Astrocyte of the cerebellum (primary cell): ENCODE results near the gene TIMM17B.
A peak's percentile ranks its signal among the peaks of the same experiment; 100 is the strongest.

ENCODE experiments used
- DNase-seq: peaks from one replicate; pipeline ENCODE4 v3.0.0-alpha.2; 2011; ENCODE audit warnings: low read depth
- H3K4me3 ChIP-seq: 2 replicates; pipeline ENCODE4 v1.5.1; 2011; ENCODE audit warnings: mild to moderate bottlenecking, low read depth, low read length, moderate library complexity
- in situ Hi-C: cut with HindIII; loops from 2 replicates; pipeline ENCODE4 v1.10.0; 2017; ENCODE audit warnings: low sequenced_read_pairs
- TF ChIP-seq, protein P1 (sequence below): IDR thresholded peaks from 2 replicates; pipeline ENCODE4 v1.5.1; 2012; ENCODE audit warnings: low read length, low read depth, moderate library complexity, mild to moderate bottlenecking; ENCODE audit errors: missing control alignments

Gene TIMM17B

DNA sequence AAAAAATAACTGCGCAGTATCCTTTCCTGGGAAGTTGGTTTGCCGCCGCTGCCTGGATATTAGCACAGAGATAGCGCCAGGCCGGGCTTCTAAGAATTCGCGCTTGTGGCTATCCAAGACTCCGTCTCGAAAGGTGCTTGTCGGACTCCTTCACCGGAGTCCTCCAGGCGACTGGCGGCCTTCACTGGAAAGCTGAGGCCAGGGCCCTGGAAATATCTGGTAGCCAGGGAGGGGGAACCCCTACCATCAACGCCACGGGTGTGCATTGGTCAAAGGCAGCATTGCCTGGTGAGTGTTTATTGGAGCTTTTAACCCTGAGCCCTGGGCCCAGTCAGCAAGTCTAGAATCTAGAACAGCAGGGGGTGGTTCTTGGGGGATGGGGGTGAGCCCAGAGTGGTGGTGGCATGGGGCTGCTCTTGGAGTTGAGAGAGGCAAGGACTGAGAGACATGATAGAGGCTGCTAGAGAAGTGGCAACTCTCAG, 21.8 kb upstream of the TIMM17B start:
- TF ChIP-seq, protein P1, sequence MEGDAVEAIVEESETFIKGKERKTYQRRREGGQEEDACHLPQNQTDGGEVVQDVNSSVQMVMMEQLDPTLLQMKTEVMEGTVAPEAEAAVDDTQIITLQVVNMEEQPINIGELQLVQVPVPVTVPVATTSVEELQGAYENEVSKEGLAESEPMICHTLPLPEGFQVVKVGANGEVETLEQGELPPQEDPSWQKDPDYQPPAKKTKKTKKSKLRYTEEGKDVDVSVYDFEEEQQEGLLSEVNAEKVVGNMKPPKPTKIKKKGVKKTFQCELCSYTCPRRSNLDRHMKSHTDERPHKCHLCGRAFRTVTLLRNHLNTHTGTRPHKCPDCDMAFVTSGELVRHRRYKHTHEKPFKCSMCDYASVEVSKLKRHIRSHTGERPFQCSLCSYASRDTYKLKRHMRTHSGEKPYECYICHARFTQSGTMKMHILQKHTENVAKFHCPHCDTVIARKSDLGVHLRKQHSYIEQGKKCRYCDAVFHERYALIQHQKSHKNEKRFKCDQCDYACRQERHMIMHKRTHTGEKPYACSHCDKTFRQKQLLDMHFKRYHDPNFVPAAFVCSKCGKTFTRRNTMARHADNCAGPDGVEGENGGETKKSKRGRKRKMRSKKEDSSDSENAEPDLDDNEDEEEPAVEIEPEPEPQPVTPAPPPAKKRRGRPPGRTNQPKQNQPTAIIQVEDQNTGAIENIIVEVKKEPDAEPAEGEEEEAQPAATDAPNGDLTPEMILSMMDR, result no peak
- H3K4me3 ChIP-seq, result peak overlapping the region; percentile 58
- in situ Hi-C loops, result no loop called here
- no peak for DNase-seq

DNA sequence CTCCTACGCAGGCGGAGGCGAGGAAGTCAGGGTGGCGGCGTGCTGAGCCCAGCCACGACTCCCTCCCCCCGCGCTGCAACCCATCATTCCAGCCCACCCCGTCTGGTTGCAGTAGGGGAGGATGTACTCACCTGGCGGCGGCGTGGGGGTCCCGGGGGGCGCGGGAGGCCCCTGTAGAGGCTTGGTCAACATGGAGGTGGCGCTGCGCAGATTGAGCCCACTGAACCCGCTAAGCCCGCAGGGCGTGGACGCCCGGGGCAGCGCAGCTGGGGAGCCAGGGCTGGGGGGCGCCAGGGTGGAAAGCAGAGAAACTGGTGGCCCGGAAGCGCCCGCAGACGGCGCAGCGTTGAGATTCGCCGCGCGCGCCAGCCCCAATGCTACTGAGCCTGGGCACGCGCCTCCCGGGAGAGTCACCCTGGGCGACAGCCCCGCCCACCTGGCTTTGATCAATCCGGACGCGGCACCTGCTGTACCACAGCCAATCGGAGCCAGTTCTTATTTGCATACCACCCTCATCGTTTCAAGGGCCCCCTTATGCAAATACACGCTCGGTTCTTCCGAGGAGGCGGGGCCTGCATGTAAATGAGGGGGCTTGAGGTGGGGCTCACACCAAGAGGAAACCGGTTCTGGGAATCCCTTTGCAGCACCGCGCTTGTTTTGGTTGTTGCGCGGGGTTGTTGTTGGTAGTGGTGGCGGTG, 21.2 kb upstream of the TIMM17B start, which contains the start of gene PIM2:
TSS of gene PIM2 (minus strand) at position 382 of the 698 bp plus-strand sequence. CDS start at position 192, 190 bp downstream.
- in situ Hi-C loops, result no loop called here
- peak; percentile 60 for DNase-seq
- peak within 1 kb of the TSS; percentile 58 for H3K4me3 ChIP-seq
- TF ChIP-seq, protein P1, result no peak

DNA sequence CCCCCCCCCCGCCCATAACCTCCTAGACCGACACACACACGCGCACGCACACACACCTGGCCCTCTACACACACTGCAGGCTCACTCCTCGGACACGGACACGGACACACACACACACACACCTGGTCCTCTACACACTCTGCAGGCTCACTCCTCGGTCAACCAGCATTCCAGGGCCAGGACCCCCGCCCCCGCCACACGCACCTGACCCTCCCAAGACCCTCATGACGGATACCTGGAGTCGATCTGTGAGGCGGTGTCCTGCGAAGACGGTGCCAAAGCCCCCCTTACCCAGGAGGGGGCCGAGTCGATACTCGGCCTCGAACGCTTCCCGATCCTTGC, 20.7 kb upstream of the TIMM17B start:
- H3K4me3 ChIP-seq, result peak overlapping the region; percentile 58
- DNase-seq, result no peak
- in situ Hi-C loops, result no loop called here
- TF ChIP-seq, protein P1, result no peak

DNA sequence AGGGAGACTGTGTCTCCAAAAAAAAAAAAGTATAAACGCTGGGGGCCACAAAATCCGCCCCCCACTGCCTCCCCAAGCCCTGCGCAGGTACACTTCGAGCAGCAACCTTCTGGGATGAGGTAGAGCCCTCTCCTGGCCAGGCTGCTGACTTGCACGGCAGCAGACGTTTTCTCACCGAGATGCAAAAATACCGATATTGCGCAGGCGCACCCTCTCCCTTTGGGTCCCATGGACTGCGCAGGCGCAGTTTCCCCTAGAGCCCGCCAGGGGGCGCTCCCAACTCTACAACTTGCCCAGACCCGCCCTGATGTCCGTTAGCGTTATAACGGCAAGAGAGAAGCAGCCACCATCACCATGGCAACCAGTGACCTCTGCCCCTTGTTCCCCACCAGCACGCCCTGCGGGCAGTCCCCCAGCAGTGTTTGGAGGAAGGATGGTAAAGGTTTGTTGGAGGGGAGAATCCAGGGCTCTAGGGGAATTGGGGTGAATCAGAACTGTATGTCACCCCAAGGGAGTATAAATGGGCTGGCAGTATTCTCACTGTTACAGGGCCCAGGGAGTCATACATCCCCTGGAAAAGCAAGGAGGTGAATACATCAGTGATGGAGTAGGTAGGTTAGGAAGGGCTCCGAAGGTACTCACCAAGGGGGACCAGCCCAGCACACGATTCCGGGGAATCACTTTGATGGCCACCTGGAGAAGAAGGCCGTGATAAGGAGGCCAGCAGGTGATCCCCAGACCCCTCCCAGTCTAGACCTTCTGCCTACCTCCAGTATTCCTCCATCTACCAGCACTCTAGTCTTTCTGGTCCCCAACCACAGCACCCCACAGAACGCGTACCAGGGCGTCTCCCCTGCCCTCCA, 19.8 kb upstream of the TIMM17B start:
- in situ Hi-C loops, result no loop called here
- peak overlapping the region; percentile 58 for H3K4me3 ChIP-seq
- DNase-seq, result peak; percentile 65
- TF ChIP-seq, protein P1, result peak; percentile 91

DNA sequence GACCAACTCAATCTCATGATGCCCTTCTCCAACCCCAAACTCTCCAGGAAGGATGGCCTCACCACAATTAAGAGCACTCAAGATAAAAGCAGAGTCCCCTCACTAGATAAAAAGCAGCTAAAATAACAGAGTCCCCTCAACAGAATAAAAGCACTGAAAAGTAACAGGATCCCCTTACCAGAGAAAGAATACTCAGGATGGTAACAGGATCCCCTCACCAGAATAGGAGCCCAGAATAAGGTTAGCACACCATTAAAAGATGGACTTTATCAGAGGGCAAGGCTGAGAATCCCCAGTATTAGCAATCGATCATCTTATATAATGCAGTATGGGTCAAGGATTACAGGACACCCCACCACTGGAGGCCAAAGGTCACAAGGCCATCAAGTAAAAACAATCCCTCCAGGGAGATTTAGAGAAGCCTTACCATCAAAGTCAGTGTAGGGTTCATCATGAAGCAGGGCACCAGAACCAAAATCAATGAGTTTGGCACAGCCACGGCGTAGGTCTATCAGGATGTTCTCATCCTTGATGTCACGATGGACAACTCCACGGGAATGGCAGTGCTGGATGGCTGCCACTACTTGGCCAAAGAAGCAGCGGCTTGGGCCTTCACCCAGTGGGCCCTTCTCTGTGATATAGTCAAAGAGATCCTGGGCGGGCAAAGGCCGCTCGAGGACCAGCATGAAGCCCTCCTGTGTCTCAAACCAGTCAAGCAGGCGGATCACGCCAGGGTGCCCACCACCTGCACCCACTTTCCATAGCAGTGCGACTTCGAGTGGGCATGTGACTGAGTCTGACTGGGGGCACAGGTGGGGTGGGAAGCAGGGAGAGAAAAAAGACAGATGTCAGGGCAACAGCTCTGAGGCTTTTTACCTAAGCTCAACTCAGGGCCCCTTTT, 17.3 kb upstream of the TIMM17B start:
- TF ChIP-seq, protein P1, result no peak
- DNase-seq, result no peak
- in situ Hi-C loops, result no loop called here
- H3K4me3 ChIP-seq, result no peak overlapping the region
